ENCODE measurements around the gene CDC42BPB.

- TF ChIP-seq EZH2 (IDR thresholded peaks at IDR 0.05; ENCODE audit: insufficient read depth, poor library complexity, severe bottlenecking) (no peak), EZH2phosphoT487 (IDR thresholded peaks at IDR 0.05; ENCODE audit: insufficient read depth, low read depth) (no peak)
Observed at GRCh38 chr14:103002578-103003350, 54.6 kb downstream of the CDC42BPB start.

Data from GM23248 (cell line).